Astrocyte (in vitro differentiated cells and primary cell): Measurements from ENCODE around the gene PCDHGC4. TPM values are rescaled to one million over a fixed set of nuclear protein-coding genes. Genes with fewer than 3 reads are reported as not detected.
A peak's percentile ranks its signal among the peaks of the same experiment; 100 is the strongest.

Experiments
- DNase-seq: peaks from one replicate; pipeline ENCODE4 v3.0.0-alpha.2; 2010; ENCODE audit warnings: low read depth
- FAIRE-seq: peaks from 2 replicates; lab custom pipeline; 2011; peaks lifted over from hg19 to GRCh38; lab: Jason Lieb, UNC
- H2AFZ ChIP-seq: 2 replicates; pipeline ENCODE4 v1.6.0; 2012; ENCODE audit warnings: low read depth, low read length, inconsistent platforms
- H3K27ac ChIP-seq: 2 replicates; pipeline ENCODE4 v1.5.1; 2011; ENCODE audit warnings: low read depth, low read length, inconsistent platforms
- H3K27me3 ChIP-seq: 2 replicates; pipeline ENCODE4 v1.6.0; 2011; ENCODE audit warnings: low read length, inconsistent platforms; ENCODE audit not compliant: insufficient read depth
- H3K36me3 ChIP-seq: 2 replicates; pipeline ENCODE4 v1.5.1; 2011; ENCODE audit warnings: low read length, inconsistent platforms; ENCODE audit not compliant: insufficient read depth
- H3K4me1 ChIP-seq: 2 replicates; pipeline ENCODE4 v1.5.1; 2011; ENCODE audit warnings: low read length, inconsistent platforms; ENCODE audit not compliant: insufficient read depth
- H3K4me2 ChIP-seq: 2 replicates; pipeline ENCODE4 v1.6.0; 2012; ENCODE audit warnings: low read length, inconsistent platforms
- H3K4me3 ChIP-seq: 2 replicates; pipeline ENCODE4 v1.5.1; 2011; ENCODE audit warnings: low read depth, mild to moderate bottlenecking, low read length, inconsistent platforms; ENCODE audit not compliant: insufficient read depth
- H3K79me2 ChIP-seq: 2 replicates; pipeline ENCODE4 v1.6.0; 2012; ENCODE audit warnings: mild to moderate bottlenecking, low read length, inconsistent platforms; ENCODE audit not compliant: insufficient read depth
- H3K9ac ChIP-seq: 2 replicates; pipeline ENCODE4 v1.6.0; 2012; ENCODE audit warnings: mild to moderate bottlenecking, low read length, inconsistent platforms
- H3K9me3 ChIP-seq: 2 replicates; pipeline ENCODE4 v1.5.1; 2012; ENCODE audit warnings: low read depth, mild to moderate bottlenecking, low read length, inconsistent platforms; ENCODE audit not compliant: insufficient read depth
- H4K20me1 ChIP-seq: 2 replicates; pipeline ENCODE4 v1.6.0; 2012; ENCODE audit warnings: low read length, inconsistent platforms; ENCODE audit not compliant: insufficient read depth
- H3K27ac Mint-ChIP-seq: one replicate; pipeline ENCODE4 v1.8.0; 2021; ENCODE audit warnings: mild to moderate bottlenecking, mixed read lengths; ENCODE audit not compliant: unreplicated experiment
- H3K27me3 Mint-ChIP-seq: one replicate; pipeline ENCODE4 v1.8.0; 2021; ENCODE audit warnings: low read depth, mixed read lengths; ENCODE audit not compliant: unreplicated experiment
- H3K36me3 Mint-ChIP-seq: one replicate; pipeline ENCODE4 v1.8.0; 2021; ENCODE audit warnings: low read depth, mixed read lengths; ENCODE audit not compliant: unreplicated experiment
- H3K4me1 Mint-ChIP-seq: one replicate; pipeline ENCODE4 v1.8.0; 2021; ENCODE audit warnings: low read depth, mixed read lengths; ENCODE audit not compliant: unreplicated experiment
- H3K4me3 Mint-ChIP-seq: one replicate; pipeline ENCODE4 v1.8.0; 2021; ENCODE audit warnings: mild to moderate bottlenecking, moderate library complexity, mixed read lengths; ENCODE audit not compliant: unreplicated experiment
- H3K9me3 Mint-ChIP-seq: one replicate; pipeline ENCODE4 v1.8.0; 2021; ENCODE audit warnings: mild to moderate bottlenecking, mixed read lengths; ENCODE audit not compliant: unreplicated experiment
- CTCF ChIP-seq: IDR thresholded peaks from 2 replicates; pipeline ENCODE4 v1.5.1; 2011; ENCODE audit warnings: low read depth, mild to moderate bottlenecking, inconsistent platforms, low read length, moderate library complexity; ENCODE audit not compliant: insufficient read depth
- EZH2 ChIP-seq: IDR thresholded peaks from 2 replicates; pipeline ENCODE4 v1.6.1; 2012; ENCODE audit warnings: mild to moderate bottlenecking, low read length, inconsistent platforms; ENCODE audit not compliant: insufficient read depth
- total RNA-seq: library from RNA; stranded (reverse); gene quantifications from 2 replicates; pipeline ENCODE4 v1.2.1, GENCODE V29; 2021

PCDHGC4 gene
- total RNA-seq, 1 donor from 2014 or later: 7.4 TPM

GRCh38 chr5:141522301-141522700, 37.5 kb downstream of the PCDHGC4 start:
- Mint-ChIP-seq H3K9me3 (no peaks in the 10 kb centered on the region), H3K4me1 (peaks cover 66% of the 10 kb centered on the region), H3K4me3 (peak overlapping the region; percentile 70), H3K36me3 (peaks cover 24% of the 10 kb centered on the region), H3K27me3 (no peaks in the 10 kb centered on the region), H3K27ac (peak overlapping the region; percentile 82)
- peaks cover 16% of the 10 kb centered on the region for H3K36me3 ChIP-seq
- FAIRE-seq (no peak), DNase-seq (no peak)
- H3K4me2 ChIP-seq: peak overlapping the region; percentile 70
- no peak overlapping the region for H2AFZ ChIP-seq
- H3K79me2 ChIP-seq: peaks cover 8% of the 10 kb centered on the region
- no peak overlapping the region for H3K4me3 ChIP-seq
- H4K20me1 ChIP-seq: no peaks in the 10 kb centered on the region
- TF ChIP-seq CTCF (no peak), EZH2 (no peak)
- peak overlapping the region; percentile 92 for H3K27ac ChIP-seq
- H3K4me1 ChIP-seq: peaks cover 47% of the 10 kb centered on the region
- no peaks in the 10 kb centered on the region for H3K9me3 ChIP-seq
- H3K27me3 ChIP-seq: no peaks in the 10 kb centered on the region
- H3K9ac ChIP-seq: peak overlapping the region; percentile 74

- Histone ChIP-seq H3K79me2 (peaks cover 5% of the 10 kb centered on the region), H3K9ac (peak overlapping the region; percentile 43), H2AFZ (no peak overlapping the region), H4K20me1 (no peaks in the 10 kb centered on the region), H3K27me3 (no peaks in the 10 kb centered on the region), H3K36me3 (peaks cover 21% of the 10 kb centered on the region), H3K4me2 (peak overlapping the region; percentile 76), H3K4me1 (peaks cover 53% of the 10 kb centered on the region), H3K9me3 (no peaks in the 10 kb centered on the region), H3K4me3 (no peak overlapping the region), H3K27ac (peak overlapping the region; percentile 77)
- Mint-ChIP-seq H3K9me3 (no peaks in the 10 kb centered on the region), H3K4me1 (peaks cover 62% of the 10 kb centered on the region), H3K4me3 (peak overlapping the region; percentile 22), H3K36me3 (peaks cover 21% of the 10 kb centered on the region), H3K27me3 (no peaks in the 10 kb centered on the region), H3K27ac (peak overlapping the region; percentile 81)
- TF ChIP-seq EZH2 (no peak), CTCF (no peak)
- FAIRE-seq: no peak
- no peak for DNase-seq
Measured at GRCh38 chr5:141523991-141524390, 39.2 kb downstream of the PCDHGC4 start.
